H7 (cell line): ENCODE data around the gene GIMD1. TPM values are rescaled to one million over a fixed set of nuclear protein-coding genes. Genes with fewer than 3 reads are reported as not detected.
A peak's percentile ranks its signal among the peaks of the same experiment; 100 is the strongest.
"Not testable (repeated sequence)": the region's sequence is repeated elsewhere in the genome, so short reads cannot be mapped to it uniquely, and the experiment has no call there.

Experiments
- DNase-seq: peaks from one replicate; pipeline ENCODE4 v3.0.0; 2012
- H3K27me3 ChIP-seq: 2 replicates; pipeline ENCODE4 v1.6.0; 2011; ENCODE audit warnings: mild to moderate bottlenecking, low read length; ENCODE audit not compliant: control insufficient read depth, insufficient read depth
- H3K36me3 ChIP-seq: replicated peaks from 2 replicates; pipeline ENCODE4 v1.5.1; 2011; ENCODE audit warnings: low read length; ENCODE audit not compliant: control insufficient read depth, insufficient read depth
- H3K4me3 ChIP-seq: 2 replicates; pipeline ENCODE4 v1.5.1; 2011; ENCODE audit warnings: low read depth, mild to moderate bottlenecking, control low read depth, low read length, moderate library complexity; ENCODE audit not compliant: insufficient read depth
- total RNA-seq: library from RNA; depleted of rRNA; stranded (reverse); fragments of >200 nt; shearing (Covaris generic); gene quantifications from 2 replicates; pipeline ENCODE4 v1.2.3, GENCODE V29; 2014

The GIMD1 gene
- total RNA-seq, 1 experiment from 2014 or later, result not detected

DNA sequence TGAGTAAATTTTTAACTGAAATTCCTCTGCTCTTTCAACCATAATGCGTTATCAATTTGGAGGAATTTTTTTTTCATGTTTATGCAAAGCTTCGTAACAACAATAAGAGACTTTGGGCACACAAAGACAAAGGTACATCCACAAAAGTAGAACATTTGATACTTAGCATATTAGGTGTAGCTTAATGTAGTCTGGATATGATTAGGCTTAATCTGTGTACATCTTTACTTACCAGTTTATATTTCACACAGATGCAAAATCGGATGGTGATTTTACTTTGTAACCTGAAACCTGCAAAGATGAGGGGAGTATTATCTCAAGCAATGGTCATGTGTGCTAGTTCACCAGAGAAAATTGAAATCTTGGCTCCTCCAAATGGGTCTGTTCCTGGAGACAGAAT lies 32.0 kb downstream of the GIMD1 start:
- no peak overlapping the region for H3K4me3 ChIP-seq
- peaks cover 8% of the 10 kb centered on the region for H3K36me3 ChIP-seq
- no peaks in the 10 kb centered on the region for H3K27me3 ChIP-seq
- no peak for DNase-seq

DNA sequence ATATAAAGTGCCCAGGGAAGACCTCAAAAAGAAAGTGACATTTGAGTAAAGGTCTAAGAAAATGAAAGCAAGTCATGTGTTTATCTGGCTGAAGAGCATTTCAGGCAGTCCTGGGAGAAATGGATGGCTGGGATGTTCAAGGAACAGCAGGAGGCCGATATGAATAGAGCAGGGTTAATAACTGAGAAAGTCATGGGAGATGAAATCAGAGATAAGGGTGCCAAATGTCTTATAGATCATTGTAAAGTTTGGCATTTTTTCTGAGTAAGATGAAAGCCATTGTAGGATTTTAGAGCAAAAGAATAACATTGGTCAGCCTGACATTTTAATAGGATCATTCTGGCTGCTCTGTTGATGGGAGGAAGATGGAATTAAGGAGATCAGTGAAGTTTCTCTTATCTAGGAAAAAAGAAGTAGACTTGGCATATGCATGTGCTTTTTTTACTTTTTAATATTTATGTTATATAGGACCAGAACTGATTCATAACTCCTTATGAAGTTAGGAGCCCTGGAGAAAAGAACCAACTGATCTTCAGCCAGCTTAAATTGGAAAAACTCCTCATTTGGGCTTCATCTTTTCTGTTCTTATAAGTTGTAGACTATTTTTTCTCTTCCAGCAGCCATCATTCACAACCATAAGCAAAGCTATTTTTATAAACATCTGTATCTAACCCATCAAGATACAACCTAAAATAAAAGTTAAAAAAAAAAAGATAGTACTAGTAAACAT lies 33.7 kb downstream of the GIMD1 start:
- H3K27me3 ChIP-seq, result no peaks in the 10 kb centered on the region
- no peak for DNase-seq
- peaks cover 12% of the 10 kb centered on the region for H3K36me3 ChIP-seq
- H3K4me3 ChIP-seq, result no peak overlapping the region

DNA sequence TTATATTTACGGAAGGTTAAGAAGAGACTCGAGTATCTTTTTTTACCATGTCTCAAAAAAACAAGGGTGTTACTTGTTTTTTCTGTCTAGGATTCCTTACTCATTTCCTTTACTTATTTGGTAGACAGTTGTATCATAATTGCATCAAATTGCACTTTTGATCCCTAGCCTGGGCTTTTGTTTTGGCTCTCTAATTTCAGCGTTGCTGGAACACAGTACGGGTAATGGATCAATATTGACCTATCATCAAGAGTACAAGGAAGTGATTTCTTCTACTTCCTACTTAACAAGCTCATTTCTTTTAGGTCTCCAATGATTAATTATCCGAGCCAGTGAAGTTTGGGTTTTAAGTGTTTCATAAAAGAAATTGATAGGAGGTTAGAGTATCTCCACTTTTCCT lies 35.4 kb downstream of the GIMD1 start:
- H3K4me3 ChIP-seq, result no peak overlapping the region
- H3K36me3 ChIP-seq, result peaks cover 14% of the 10 kb centered on the region
- no peaks in the 10 kb centered on the region for H3K27me3 ChIP-seq
- DNase-seq, result no peak

DNA sequence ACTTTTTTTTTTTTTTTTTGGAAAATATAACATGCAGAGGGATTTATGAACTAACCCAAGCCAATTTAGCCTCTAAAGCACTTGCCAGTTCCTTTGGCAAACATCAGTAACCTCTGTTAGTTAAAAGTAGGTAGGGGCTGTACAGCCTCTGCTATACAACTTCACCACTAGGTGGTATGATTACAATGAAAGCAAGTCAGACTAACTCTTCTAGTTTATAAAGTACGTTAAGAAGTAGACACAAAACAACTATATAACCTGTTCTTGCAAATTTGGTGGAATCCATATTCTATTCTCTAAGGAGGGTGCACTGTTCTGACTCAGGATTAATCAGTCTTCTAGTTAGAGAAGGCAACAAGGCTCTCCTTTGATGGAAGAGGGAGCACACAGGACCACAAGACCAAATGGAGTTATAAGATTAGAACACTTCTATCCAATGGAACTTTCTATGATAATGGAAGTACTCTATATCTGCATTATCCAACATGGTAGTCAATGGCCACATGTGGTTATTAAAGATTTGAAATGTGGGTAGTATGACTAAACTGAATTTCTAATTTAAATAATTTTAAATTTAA lies 39.4 kb downstream of the GIMD1 start:
- Histone ChIP-seq H3K36me3 (peaks cover 11% of the 10 kb centered on the region), H3K27me3 (no peaks in the 10 kb centered on the region)
- DNase-seq, result peak; percentile 34

DNA sequence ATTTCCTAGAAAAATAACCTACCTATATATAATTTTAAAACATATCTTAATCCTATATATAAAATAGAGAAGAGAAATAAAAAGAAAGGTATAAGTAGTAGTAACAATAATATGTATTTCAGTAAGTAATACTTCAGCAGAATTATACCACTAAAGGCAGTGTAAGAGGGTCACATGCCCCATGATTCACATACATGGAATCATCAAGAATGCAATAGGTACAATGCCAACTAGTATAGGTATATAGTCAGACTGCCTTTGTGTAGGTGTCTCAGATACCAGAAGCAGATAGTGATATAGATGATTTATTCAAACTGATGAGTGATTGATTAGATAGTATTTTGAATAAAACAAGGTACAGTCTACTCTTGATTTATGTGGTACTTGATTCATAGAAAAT lies 42.8 kb downstream of the GIMD1 start:
- no peak for DNase-seq
- H3K4me3 ChIP-seq, result no peak overlapping the region
- H3K27me3 ChIP-seq, result no peaks in the 10 kb centered on the region
- H3K36me3 ChIP-seq, result peaks cover 5% of the 10 kb centered on the region

More for the DNA sequence above, 39.4 kb downstream of the GIMD1 start:
- H3K4me3 ChIP-seq, result no peak overlapping the region

DNA sequence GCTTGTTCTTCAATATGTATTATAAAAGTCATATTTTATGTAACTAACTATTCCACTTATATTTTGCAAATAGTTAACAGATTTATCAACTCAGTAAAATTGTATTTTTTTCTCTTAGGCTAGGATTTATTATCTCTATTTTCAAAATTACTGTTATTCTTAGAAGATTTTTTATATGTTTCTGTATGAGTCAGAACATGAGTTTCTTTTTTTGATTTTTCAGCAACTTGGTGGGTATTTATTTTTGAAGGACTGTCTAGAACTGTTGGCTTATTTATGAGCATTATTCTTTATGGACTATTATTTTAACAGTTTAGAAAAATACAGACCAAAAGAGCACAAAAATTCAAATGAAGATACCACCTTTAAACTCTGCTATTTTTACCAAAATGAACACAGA lies 45.5 kb downstream of the GIMD1 start:
- peaks cover 2% of the 10 kb centered on the region for H3K36me3 ChIP-seq
- no peaks in the 10 kb centered on the region for H3K27me3 ChIP-seq
- H3K4me3 ChIP-seq, result no peak overlapping the region
- DNase-seq, result no peak

DNA sequence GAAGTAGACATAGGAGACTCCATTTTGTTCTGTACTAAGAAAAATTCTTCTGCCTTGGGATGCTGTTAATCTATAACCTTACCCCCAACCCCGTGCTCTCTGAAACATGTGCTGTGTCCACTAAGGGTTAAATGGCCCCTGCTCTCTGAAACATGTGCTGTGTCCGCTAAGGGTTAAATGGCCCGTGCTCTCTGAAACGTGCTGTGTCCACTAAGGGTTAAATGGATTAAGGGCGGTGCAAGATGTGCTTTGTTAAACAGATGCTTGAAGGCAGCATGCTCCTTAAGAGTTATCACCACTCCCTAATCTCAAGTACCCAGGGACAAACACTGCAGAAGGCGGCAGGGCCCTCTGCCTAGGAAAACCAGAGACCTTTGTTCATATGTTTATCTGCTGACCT lies 46.8 kb downstream of the GIMD1 start:
- H3K36me3 ChIP-seq, DNase-seq, H3K27me3 ChIP-seq, H3K4me3 ChIP-seq: not testable (repeated sequence)

DNA sequence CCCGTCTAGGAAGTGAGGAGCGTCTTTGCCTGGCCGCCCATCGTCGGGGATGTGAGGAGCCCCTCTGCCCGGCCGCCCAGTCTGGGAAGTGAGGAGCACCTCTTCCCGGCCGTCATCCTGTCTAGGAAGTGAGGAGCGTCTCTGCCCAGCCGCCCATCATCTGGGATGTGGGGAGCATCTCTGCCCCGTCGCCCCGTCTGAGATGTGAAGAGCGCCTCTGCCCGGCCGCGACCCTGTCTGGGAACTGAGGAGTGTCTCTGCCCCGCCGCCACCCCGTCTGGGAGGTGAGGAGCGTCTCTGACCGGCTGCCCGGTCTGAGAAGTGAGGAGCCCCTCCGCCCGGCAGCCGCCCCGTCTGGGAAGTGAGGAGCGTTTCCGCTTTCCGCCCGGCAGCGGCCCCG lies 47.4 kb downstream of the GIMD1 start:
- not testable (repeated sequence) for DNase-seq, H3K36me3 ChIP-seq, H3K4me3 ChIP-seq, H3K27me3 ChIP-seq

DNA sequence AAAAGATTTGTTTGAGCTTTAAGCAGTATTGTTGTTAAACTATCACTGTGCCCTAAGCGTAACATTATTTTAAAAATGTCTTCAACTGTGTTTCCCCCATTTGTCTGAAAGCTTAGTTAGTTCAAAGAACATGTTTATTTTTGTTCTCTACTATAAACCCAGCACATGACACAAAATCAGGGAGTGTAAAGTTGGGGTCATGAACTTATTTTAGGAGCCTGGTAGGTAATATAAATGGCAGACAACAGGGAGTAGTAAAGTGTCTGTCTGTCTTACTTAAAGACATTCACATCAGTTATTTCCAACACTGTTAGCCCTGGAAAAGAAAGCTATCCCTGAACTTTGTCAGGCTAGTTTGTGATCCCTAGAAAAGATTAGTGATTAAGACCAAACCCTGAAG lies 48.3 kb downstream of the GIMD1 start:
- Histone ChIP-seq H3K36me3 (no peaks in the 10 kb centered on the region), H3K4me3 (no peak overlapping the region), H3K27me3 (no peaks in the 10 kb centered on the region)
- DNase-seq, result no peak

DNA sequence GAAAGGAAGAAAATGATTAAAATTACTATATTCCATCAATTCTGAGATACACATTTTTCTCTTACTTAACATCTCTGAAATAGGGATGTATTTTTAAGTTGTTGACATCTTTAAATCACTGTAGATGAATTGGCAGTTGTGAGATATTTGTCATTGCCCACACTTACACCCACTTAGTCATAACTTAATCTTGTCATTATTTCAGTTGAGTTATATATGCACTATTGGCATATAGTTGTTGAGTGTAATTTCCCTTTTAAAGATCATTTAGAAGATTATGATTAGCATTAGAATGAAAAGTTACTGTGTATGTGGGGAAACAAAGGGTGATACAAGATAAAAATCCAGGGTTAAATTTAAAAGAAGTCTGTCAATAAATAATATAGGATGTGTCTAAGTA lies 50.1 kb downstream of the GIMD1 start:
- no peaks in the 10 kb centered on the region for H3K36me3 ChIP-seq
- no peak overlapping the region for H3K4me3 ChIP-seq
- no peak for DNase-seq
- no peaks in the 10 kb centered on the region for H3K27me3 ChIP-seq

DNA sequence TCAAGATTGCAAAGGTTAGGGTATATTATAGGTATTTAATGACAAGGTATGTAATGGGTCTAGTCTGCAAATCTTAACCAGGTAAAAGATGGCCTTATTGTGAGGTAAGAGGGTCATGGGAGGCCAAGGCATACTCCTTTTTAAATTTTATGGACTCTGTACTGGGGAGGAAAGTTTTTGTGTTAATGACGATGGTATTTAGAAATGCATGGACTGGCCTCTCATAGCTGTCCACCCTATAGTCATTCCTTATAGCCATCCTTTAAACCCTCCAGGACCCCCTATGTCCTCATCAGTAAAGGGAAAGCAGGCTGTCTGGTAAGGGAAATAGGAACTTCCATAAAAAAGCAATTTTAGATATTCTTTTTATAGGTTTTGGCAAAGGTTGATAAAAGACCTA lies 50.8 kb downstream of the GIMD1 start:
- no peak for DNase-seq
- no peak overlapping the region for H3K4me3 ChIP-seq
- no peaks in the 10 kb centered on the region for H3K27me3 ChIP-seq
- H3K36me3 ChIP-seq, result no peaks in the 10 kb centered on the region

DNA sequence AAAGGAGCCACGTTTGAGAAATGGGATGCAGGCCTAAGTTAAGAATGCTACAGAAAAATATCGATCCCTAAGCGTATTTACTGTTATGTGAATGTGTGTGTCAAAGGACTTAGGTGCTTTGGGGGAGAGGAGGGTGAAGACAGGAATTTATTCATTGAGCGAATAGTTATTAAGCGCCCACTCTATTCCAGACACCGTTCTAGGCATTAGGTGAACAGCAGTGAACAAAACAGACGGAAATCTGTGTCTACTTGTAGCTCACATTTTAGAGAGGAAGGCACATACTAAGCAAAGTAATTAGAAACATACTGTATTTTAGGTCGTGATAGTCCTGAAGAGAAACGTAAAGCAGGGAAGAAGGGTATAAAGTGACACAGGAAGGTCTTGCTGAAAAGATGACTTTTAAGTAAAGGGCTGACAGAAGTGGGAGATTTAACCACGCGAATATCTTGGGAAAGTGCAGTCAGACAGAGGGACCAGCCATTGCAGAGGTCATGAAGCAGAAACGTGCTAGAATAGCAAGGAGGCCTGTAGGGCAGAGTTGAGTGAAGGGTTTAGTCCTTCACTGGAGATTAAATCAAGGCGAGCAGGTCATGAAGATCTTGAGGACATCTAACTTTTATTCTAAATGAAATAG lies 51.7 kb downstream of the GIMD1 start:
- H3K36me3 ChIP-seq, result no peaks in the 10 kb centered on the region
- H3K4me3 ChIP-seq, result peak overlapping the region; percentile 94
- no peak for DNase-seq
- no peaks in the 10 kb centered on the region for H3K27me3 ChIP-seq

DNA sequence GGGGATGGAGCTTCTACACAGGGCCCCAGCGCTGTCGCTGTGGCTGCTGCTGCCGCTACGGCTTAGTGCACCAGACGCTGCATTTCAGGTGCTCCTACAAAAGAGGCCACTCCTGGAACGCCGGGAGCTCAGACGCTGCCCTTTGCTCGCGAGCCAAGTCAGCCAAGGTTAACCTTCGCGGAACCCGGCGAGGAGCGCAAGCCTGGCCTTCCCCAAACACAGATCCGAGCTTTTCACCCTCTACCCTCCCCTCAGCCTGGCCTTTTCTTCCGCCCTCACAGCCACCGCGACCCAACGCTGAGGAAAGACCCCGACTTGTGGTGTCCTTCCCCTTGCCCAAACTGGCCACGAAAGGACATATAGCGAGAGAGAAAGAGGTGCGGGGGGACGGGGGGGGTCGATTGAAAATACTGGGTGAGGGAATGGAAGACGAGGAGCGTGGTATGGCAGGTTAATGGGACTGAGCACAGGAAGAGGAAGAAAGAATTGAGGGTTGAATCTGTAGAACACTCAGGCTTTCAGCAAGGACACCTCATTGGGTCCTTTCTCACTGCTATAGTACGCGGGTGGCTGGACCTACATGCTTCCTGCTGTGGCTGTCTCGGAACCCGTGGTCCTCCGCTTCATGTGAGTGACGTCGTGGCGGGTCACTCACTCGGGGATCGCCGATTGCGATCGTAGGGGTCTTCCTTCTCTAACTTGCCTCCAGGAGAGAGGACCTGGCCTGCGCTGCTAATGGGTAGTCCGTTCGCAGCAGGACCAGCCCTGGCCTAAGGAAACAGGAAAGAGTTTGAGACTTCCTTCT lies 52.4 kb downstream of the GIMD1 start, which contains the start of the genes AIMP1 and TBCK:
Gene AIMP1 (plus strand): TSS at position 583 of the 805 bp plus-strand sequence. CDS start 8,460 bp downstream, outside the sequence.
Gene TBCK (minus strand): TSS at position 242 of the 805 bp plus-strand sequence. CDS start 7,249 bp downstream, outside the sequence.
- Histone ChIP-seq H3K4me3 (peak within 1 kb of the TSS; percentile 94), H3K36me3 (no peaks in the 10 kb centered on the region), H3K27me3 (no peaks in the 10 kb centered on the region)
- peak; percentile 70 for DNase-seq

DNA sequence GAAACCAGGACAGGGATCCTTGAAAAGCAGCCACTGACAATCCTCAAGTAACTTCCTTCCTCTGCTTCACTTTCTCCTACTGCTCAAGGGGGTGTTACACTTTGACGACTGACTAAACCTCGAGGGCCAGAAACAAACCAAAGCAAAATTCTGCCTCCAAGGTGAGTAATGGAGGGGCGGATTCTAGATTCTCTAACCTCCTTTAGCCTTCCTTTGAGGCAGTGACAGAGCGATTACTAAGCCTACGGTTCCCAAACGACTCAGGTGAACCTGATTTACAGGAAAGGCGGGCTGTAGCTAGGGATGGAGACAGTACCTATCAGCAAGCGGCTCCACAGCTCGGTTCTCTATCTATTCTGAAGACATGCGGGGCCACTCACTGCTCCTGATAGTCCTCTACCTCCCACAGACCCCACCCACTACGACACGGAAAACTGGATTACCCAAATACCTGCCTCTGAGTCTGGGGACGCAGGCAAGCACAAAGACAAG lies 53.1 kb downstream of the GIMD1 start:
- Histone ChIP-seq H3K4me3 (peak overlapping the region; percentile 94), H3K27me3 (no peaks in the 10 kb centered on the region), H3K36me3 (no peaks in the 10 kb centered on the region)
- DNase-seq, result peak; percentile 5
